NCI-H128 (cell line): ENCODE results near the gene AKR1D1.
"Not testable (repeated sequence)": the region's sequence is repeated elsewhere in the genome, so short reads cannot be mapped to it uniquely, and the experiment has no call there.

ENCODE experiments used
- DNase-seq: peaks from one replicate; lab custom pipeline; 2025; ENCODE audit not compliant: unreplicated experiment; lab: John Stamatoyannopoulos, UW

Gene AKR1D1

DNA sequence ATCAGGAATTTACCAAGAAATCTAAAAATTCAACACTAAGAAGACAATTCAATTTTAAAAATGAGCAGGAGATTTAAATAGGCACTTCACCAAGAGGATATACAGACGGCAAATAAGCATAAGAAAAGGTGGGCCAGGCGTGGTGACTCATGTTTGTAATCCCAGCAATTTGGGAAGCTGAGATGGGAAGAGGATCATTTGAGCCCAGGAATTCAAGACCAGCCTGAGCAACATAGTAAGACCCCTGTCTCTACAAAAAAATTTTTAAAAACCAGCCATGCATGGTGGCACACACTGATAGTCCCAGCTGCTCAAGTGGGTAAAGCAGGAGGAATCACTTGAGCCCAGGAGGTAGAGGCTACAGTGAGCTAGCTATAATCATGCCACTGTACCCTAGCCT lies 3.5 kb upstream of the AKR1D1 start:
- DNase-seq = no peak

DNA sequence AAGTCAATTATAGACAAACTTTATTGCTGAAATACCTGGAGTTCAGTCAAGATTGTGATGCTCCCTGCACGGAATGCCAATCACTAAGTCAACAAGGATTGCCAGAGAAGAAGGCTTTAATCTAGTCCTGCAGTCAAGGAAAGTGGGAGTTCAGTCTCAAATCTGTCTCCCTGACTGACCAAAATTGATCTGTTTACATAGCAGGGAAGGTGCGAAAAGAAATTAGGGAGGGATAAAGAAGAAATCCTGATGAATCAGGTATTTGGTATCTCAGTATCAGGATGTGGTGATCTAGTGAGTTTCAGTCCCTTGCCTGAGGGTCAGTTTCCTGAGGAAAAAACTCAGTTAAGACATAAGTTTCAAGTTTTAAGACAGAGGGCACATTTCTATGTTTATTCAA lies 2.1 kb upstream of the AKR1D1 start:
- no peak for DNase-seq

DNA sequence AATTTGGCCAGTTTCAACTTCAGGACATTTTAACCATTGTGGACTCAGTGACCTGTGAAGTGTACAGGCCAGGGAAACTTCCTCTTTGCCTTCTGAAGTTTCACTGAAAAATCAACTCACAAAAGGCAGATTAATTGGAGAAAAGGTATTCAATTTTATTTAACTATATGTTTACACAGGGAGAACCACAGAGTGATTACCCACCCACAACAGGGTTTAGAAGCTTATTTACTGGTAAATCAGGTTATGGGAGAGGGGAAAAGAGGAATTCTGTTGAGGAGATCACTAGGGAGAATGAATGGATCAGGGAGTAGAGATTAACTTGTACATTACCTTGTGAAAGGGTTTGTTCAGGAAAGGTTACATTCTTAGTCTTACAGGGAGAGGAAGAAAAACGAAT lies 1.7 kb upstream of the AKR1D1 start:
- DNase-seq = no peak

DNA sequence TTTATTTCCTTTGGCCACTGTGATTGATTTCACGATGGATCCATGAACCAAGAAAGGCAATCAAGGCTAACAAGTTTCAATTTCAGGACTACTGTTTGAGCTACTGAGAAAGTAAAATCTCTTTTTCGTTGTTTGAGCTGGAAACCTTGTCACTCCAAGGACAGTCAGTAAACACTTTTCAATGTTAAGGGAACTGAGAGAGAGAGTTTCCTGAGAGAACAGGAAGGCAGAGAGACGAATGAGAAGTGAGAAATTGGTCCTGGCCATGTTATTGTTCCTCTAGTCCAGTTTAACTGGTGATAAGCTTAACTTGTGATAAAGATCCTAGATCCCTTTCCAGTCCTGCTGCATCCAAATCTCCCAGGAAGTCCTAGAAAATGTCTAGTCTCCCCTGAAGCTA lies 909 bp upstream of the AKR1D1 start:
- no peak for DNase-seq

DNA sequence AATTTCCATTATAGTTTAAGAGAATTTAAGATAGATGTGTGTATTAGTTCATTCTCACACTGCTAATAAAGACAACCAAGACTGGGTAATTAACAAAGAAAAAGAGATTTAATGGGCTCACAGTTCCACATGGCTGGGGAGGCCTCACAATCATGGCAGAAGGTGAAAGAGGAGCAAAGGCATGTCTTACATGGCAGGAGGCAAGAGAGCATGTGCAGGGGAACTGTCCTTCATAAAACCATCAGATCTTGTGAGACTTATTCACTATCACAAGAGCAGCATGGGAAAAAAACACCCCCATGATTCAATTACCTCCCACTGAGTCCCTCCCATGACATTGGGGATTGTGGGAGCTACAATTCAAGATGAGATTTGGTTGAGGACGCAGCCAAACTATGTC lies 473 bp upstream of the AKR1D1 start:
- not testable (repeated sequence) for DNase-seq

DNA sequence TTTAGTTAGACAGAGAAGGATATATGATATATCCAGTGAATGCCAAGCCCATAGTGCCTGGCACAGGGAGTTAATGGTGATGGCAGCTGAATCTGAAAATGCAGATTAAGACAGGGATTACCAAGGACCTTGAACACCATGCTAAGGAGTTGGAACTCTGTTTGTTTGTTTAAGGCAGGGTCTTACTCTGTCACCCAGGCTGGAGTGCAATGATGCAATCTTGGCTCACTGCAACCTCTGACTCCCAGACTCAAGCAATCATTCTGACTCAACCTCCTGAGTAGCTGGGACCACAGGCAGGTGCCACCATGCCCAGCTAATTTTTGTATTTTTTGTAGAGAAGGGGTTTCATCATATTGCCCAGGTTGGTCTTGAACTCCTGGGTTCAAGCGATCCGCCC lies 1.6 kb downstream of the AKR1D1 start:
- no peak for DNase-seq

DNA sequence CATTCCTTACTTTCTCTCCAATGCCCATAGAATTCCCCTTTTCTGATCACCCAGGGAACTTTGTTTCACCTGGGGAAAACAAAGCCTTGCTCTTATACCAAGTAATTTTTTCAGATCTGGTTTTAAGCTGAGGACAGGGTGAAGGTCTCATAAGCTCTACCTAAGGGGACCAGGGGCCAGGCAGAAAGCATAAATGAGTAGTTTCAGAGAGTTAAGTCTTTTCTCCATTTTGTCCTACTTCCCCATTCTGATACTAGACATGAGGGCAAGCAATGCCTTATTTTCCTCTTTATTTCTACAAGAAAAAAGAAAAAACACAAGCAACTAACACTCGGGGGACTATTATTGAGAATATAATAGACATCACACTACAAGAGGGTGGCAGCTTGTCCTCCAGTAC lies 2.9 kb downstream of the AKR1D1 start:
- DNase-seq = no peak

DNA sequence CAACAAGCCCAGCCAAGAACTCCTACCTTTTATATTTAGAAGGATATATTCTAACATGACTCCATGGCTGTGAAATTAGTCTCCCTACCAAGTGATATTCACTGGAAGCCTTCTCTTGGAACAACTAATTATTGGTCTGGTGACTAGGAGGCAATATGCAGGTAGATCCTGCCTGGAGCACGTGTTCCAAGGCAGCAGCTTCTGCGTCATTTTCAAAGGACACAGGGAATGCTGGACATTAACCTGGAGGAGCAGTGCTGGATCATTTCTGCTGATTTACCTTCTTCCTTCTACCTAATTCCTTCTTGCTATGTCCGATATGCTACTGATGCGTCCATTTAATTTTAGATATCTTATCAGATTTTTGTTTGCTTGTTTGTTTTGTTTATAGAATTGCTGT lies 5.6 kb downstream of the AKR1D1 start:
- DNase-seq = no peak

DNA sequence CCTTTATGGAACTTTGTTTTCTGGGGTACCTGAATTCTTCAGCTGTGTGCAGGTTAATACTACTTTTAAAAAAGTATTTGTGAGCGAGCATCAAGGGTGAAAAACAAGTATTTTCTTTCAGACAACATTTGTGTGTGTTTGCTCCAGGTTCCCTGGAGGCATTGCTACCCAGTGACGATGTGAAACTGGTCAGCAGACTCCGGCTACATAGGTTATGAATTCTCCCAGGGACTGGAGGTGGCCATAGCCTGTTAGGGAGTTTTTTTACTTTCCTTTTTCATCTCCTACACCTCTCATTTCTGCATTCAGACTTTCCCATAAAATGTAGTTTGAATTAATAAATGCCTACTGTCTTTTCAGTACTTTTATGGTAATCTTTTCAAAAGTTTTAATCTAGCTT lies 7.6 kb downstream of the AKR1D1 start:
- DNase-seq = no peak

DNA sequence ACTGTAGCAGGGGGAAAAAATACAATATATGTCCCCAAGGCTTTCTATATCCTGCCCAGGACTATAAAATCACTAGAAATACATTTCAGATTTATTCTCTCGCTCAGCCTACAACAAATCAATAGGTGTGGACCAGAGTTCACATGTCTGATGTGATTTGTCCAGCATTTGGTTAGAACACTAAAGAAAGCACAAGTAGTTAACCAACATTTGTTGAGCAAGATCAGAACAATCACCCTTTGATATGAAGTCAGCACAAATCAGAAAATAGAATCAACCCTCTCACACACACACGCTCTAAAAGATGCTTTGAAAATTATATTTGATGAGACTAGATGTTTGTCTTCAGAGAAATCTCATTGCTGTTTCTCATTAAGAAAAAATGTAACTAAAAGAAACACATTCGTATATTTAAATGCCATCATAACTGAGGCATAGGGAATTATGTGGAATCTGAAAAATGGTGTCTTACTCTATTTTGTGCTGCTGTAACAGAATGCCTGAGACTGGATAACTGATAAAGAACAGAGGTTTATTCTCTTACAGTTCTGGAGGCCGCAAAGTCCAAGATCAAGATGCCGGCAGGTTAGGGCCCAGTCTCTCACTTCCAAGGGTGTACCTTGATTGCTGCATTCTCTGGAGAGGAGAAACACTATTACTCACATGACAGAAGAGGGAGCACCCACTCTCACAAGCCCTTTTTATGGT lies 10.5 kb downstream of the AKR1D1 start:
- no peak for DNase-seq

DNA sequence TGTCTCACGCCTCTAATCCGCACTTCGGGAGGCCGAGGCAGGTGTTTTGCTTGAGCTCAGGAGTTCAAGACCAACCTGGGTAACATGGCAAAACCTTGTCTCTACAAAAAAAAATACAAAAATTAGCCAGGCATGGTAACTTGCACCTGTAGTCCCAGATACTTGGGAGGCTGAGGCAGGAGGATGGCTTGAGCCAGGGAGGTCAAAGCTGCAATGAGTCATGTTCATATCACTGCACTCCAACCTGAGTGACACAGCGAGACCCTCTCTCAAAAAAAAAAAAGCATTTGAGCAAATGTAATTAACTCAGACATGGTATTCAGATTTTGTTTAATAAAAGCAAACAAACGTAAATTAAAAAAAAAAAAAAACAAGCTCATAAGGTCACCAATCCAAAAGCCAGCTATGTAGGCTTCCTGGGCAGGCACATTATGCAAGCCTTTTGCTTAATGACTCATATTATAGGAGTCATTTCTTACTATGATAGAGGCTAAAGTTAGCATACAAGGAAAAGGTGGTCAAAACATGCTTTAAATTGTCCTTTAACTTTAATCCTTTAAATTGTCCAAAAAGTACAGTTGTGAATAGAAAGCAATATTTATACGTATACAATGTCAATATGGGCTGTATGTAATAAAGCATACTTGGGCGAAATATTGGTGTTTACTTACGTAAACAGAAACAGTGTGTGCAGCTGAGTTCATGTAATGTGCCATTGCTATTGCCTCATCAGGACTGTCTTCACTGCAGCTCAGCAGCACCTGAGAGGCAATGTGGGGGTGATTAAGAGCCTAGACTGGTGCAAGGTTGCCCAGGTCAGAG lies 13.0 kb downstream of the AKR1D1 start:
- no peak for DNase-seq

DNA sequence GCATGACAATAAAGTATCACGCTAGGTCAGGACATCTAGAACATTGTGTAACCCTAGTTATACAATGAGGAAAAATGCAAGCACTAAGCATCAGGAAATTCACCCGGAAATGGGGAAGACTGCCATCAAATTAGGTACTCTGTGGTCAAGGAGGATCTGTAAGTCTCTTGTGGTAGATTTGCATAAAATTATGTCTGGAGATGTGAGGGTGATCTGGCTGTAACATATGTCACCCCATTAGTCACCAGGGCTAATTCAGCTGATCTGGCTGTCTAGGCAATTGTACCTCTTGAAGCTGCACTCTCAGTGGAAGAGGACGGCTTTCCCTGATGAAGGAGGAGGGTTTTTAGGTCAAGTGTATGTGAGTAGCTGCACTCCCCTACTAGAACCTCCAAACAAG lies 14.8 kb downstream of the AKR1D1 start:
- DNase-seq = no peak

DNA sequence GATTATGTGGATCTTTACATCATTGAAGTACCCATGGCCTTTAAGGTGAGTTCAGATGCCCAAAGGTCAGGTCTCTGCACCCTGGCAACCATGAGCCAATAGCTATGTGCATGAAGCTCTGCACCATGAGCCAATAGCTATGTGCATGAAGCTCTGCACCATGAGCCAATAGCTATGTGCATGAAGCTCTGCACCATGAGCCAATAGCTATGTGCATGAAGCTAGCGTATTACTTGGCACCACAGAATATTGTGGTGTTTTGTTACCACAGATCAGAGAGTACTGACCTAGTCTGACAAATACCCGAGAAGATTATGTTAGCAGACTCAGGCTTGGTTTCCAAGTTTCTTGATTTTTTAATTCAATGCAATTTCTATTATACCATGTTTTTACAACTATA lies 15.6 kb downstream of the AKR1D1 start:
- DNase-seq = not testable (repeated sequence)

DNA sequence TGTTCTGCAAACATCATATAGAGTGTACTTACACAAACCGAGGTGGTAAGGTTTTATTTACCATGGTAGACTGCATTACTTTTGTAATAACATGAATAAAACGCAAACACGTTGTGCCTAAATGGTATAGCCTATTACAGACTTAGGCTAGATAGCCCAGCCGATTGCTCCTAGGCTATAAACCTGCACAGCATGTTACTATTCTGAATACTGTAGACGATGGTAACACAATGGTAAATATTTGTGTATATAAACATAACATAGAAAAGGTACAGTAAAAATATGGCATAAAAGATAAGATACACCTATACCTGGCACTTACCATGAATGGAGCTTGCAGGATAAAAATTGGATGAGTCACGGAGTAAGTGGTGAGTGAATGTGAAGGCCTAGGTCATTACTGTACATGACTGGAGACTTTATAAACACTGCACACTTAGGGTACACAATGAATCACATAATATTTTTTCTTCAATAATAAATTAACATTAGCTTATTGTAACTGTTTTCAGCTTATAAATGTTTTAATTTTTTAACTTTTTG lies 16.3 kb downstream of the AKR1D1 start:
- DNase-seq = no peak

DNA sequence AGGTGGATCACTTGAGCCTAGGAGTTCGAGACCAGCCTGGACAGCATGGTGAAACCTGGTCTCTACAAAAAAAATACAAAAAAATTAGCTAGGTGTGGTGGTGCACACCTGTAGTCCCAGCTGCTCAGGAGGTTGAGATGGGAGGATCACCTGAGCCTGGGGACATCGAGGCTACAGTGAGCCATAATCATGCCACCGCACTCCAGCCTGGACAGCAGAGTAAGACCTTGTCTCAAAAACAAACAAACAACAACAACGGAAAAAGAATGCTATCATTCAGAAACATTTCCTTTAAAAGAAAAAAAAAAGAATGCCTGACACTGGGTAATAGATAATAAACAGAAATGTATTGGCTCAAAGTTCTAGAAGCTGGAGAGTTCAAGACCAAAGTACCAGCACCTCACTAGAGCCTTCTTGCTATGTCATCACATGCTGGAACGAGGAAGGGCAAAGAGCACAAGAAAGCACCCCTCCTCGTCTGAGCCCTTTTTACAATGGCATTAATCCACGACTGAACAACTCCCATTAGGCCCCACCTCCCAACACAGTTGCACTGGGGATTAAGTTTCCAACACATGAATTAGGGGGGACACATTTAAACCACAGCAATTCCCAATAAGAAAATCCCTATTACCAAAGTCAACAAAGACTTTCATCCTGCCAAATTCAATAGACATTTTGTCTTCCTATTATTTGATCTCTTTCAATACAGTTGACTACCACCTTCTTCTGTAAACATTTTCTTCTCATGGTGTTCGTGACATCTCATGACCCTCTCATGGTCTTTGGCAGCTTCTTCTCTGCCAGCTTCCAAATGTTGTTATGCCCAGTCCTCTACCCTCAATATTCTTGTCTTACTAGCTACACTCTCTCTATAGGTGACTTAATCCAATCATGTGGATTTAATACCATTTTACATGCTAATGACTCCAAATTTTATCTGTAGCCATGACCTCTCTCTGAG lies 20.0 kb downstream of the AKR1D1 start:
- DNase-seq = no peak

DNA sequence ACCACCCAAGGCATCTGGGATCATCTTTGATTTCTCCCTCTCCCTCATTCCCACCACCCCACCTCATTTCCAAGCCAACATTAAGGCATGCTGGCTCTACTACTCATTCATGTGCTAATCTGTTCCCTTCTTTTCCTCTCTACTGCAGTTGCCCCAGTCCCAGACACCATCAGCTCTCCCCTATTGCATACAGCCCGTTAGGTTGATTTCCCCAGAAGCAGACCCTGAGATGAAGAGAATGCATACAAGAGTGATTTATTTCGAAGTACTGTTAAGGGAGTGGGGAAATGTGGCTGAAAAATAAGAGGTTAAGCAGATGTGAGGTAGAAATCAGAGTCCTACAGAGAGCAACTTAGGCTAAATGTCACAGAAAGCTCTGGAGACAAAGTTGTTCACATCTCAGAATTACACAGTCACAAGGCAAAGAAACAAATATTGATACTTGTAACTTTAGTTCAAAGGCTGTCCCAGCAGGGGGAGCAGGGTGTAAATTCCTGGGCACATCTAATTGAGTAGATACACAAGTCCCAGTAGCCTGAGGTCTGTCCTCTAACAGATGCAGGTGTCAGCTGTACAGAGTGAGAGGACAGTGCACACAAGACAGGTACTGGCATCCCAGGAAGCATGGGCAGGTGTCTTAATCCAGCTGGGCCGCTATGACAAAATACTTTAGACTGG lies 20.9 kb downstream of the AKR1D1 start:
- no peak for DNase-seq

DNA sequence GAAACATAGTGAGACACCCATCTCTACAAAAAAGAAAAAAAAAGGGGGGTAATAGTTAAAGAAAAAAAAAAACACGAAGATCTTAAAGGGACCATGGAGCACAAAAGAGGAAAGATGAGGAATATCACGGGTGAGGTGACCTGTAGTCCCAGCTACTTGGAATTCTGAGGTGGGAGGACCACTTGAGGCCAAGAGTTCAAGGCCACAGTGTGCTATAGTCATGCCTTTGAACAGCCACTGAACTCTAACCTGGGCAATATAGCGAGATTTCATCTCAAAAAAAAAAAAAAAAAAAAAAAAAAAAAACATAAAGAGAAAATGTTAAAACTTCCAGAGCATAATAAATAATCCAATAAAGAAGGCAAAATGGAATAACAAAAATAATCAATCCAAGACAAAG lies 23.6 kb downstream of the AKR1D1 start:
- DNase-seq = no peak

DNA sequence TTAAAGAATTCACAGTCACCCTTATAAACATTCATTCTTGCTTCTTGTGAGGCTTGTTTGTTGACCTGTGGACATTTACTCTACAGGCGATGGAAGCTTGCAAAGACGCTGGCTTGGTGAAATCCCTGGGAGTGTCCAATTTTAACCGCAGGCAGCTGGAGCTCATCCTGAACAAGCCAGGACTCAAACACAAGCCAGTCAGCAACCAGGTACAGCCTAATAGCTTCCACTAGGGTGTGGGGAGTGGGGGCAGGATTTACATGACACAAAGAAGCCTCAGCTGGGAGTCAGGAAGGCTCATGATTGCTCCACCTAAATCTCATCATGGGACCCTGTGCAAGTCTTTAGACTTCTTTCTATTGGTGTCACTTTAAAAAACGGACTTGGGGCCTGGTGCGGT lies 29.0 kb downstream of the AKR1D1 start:
- no peak for DNase-seq

DNA sequence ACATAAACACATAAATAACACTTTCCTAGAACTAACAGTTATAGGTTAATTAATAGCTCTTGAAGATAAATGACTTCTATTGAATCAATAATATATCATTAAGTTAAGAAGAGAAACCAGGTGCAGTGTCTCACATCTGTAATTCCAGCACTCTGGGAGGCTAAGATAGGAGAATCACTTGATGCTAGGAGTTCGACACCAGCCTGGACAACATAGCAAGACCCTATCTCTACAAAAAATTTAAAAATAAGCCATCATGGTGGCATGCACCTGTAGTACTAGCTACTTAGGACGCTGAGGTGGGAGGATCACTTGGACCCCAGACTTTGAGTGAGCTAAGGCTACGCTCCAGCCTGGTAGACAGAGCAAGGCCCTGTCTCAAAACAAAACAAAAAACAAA lies 38.8 kb downstream of the AKR1D1 start:
- DNase-seq = no peak

DNA sequence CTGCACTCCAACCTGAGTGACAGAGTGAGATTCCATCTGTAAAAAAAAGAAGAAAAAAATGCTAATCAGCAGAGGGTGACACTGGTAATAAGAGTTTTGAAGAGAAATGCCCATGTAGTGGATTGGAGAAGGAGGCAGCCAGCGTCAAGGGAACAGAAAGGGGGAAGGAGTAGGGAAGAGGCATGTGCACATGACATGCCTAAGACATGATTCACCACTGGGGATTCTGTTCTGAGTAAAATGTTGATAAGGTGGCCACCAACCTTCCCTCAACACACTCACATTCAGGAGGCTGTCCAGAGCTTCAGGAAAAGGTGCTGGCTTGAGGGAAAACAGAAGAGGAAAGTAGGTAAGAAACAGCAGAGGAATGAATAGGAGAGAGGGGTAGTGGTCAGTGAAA lies 39.9 kb downstream of the AKR1D1 start:
- no peak for DNase-seq

DNA sequence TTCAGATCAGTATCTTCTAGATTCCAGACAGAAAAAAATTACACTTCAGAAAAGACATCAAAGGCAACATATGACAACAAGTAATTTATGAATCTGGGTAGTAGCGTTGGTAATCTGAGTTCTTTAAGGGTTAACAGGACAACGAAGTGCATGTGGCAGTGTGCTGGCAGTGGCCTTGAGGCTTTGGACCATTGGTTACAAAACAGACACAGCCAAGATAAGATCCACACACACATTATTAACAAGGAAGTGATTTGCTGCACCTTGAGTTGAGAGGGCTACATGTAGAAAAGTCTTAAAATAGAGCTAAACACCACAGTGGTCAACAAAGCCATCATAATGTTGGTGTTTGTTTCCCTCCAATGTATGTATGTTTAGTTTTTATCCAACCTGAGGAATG lies 40.6 kb downstream of the AKR1D1 start:
- DNase-seq = no peak
